Cardiac fibroblast (primary cell): ENCODE measurements around the gene LHPP.

Experiments used
- DNase-seq, 2 donors: peaks; one replicate each; pipeline versions ENCODE4 v3.0.0 to v3.0.0-alpha.2; 2010; ENCODE audit warnings: low read depth in 2 of 2
- H3K4me3 ChIP-seq, 2 donors: replicated peaks in 1 of 2; 1 replicate in 1 of 2; 2 replicates in 1 of 2; pipeline ENCODE4 v1.5.1; 2011; ENCODE audit warnings: low read depth in 2 of 2, low read length in 2 of 2, mild to moderate bottlenecking in 2 of 2, moderate library complexity in 1 of 2
- TF ChIP-seq, protein P1 (sequence below): IDR thresholded peaks from one replicate; pipeline ENCODE4 v1.5.1; 2011; ENCODE audit warnings: low read depth, mild to moderate bottlenecking, low read length, inconsistent platforms

The LHPP gene

GRCh38 chr10:124478515-124478914 is 16.9 kb downstream of the LHPP start:
- no peak overlapping the region for H3K4me3 ChIP-seq
- TF ChIP-seq, protein P1, sequence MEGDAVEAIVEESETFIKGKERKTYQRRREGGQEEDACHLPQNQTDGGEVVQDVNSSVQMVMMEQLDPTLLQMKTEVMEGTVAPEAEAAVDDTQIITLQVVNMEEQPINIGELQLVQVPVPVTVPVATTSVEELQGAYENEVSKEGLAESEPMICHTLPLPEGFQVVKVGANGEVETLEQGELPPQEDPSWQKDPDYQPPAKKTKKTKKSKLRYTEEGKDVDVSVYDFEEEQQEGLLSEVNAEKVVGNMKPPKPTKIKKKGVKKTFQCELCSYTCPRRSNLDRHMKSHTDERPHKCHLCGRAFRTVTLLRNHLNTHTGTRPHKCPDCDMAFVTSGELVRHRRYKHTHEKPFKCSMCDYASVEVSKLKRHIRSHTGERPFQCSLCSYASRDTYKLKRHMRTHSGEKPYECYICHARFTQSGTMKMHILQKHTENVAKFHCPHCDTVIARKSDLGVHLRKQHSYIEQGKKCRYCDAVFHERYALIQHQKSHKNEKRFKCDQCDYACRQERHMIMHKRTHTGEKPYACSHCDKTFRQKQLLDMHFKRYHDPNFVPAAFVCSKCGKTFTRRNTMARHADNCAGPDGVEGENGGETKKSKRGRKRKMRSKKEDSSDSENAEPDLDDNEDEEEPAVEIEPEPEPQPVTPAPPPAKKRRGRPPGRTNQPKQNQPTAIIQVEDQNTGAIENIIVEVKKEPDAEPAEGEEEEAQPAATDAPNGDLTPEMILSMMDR = no peak
- no peak for DNase-seq

DNA sequence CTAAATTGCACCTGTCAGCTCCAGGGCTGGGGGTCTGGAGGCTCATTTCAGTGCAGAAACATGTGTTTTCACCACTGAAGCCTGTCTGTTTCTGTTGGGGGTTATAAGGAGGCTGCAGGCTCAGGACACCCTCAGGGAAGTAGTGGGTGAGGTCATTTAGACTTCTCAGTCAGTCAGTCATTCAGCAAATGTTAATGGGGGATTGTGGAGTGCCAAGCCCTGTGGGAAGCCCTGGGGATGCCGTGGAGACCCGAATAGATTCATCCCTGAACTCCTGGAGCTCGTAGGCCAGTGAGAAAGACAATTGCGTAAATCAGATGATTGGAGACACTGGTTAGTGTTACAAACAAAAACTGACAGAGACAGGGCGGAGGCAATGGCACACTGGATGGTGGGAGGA is 19.2 kb downstream of the LHPP start:
- TF ChIP-seq, protein P1 = no peak
- DNase-seq = no peak
- H3K4me3 ChIP-seq = no peak overlapping the region

GRCh38 chr10:124481717-124482116 is 20.1 kb downstream of the LHPP start:
- TF ChIP-seq, protein P1 = no peak
- no peak overlapping the region for H3K4me3 ChIP-seq
- no peak for DNase-seq

DNA sequence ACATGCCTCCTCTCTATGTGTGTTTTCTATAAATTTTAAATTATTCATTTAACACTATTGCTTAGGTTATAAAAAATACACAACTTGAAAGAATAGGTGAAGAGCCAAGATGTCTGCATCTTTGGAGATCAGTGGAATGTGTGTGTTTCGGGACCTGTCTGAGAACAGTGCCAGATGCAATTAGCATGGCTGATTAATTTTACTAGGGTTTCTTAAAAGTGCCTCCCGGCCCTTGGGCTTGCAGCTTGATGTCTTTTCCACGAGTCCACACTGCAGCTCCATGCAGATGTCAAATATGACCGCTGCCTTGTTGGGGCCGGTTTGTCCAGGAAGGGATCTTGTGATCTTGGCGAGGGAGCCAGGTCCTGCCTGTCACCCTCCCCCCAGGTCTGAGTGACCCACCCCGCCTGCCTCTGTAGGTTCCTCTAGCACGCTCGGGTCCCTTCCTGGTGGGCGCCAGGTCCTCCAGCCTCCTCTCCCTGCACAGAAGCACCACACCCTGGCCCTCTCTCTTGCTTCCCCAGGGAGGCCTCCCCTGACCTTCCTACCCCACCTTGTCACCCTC is 20.7 kb downstream of the LHPP start:
- H3K4me3 ChIP-seq = no peak overlapping the region
- TF ChIP-seq, protein P1 = no peak
- DNase-seq = no peak

- TF ChIP-seq, protein P1 = no peak
- no peak for DNase-seq
- H3K4me3 ChIP-seq = no peak overlapping the region
Measured at GRCh38 chr10:124482876-124483275, 21.3 kb downstream of the LHPP start.

GRCh38 chr10:124484031-124484430 is 22.4 kb downstream of the LHPP start:
- no peak for DNase-seq
- TF ChIP-seq, protein P1 = no peak
- H3K4me3 ChIP-seq = no peak overlapping the region

GRCh38 chr10:124484661-124485060 is 23.0 kb downstream of the LHPP start:
- no peak overlapping the region for H3K4me3 ChIP-seq
- no peak for DNase-seq
- TF ChIP-seq, protein P1 = no peak
